H9 (cell line): ENCODE data around the gene TMEM54. TPM values are rescaled to one million over a fixed set of nuclear protein-coding genes. Genes with fewer than 3 reads are reported as not detected.

Source experiments
- DNase-seq: peaks from one replicate; pipeline ENCODE4 v3.0.0-alpha.2; 2017
- H2AFZ ChIP-seq: one replicate; pipeline ENCODE4 v1.6.1; 2013; ENCODE audit warnings: mild to moderate bottlenecking, low read length, control low read depth, moderate library complexity
- H2AK5ac ChIP-seq: 2 replicates; pipeline ENCODE4 v1.6.1; 2013; ENCODE audit warnings: low read length, control low read depth, mixed read lengths; ENCODE audit not compliant: insufficient read length
- H2BK120ac ChIP-seq: one replicate; pipeline ENCODE4 v1.6.1; 2013; ENCODE audit warnings: low read depth, mild to moderate bottlenecking, low read length, control low read depth, inconsistent platforms; ENCODE audit not compliant: poor library complexity, severe bottlenecking
- H2BK12ac ChIP-seq: 2 replicates; pipeline ENCODE4 v1.6.1; 2013; ENCODE audit warnings: low read length, control low read depth, mixed read lengths, low read depth; ENCODE audit not compliant: insufficient read length
- H2BK15ac ChIP-seq: 2 replicates; pipeline ENCODE4 v1.6.1; 2013; ENCODE audit warnings: low read depth, low read length, control low read depth
- H2BK20ac ChIP-seq: one replicate; pipeline ENCODE4 v1.6.1; 2013; ENCODE audit warnings: low read depth, mild to moderate bottlenecking, low read length, control low read depth, inconsistent platforms; ENCODE audit not compliant: poor library complexity, severe bottlenecking
- H2BK5ac ChIP-seq: 2 replicates; pipeline ENCODE4 v1.6.1; 2013; ENCODE audit warnings: low read length, control low read depth, mixed read lengths; ENCODE audit not compliant: insufficient read length
- H3K14ac ChIP-seq: 2 replicates; pipeline ENCODE4 v1.6.1; 2013; ENCODE audit warnings: low read length, control low read depth; ENCODE audit not compliant: insufficient read depth
- H3K18ac ChIP-seq: 2 replicates; pipeline ENCODE4 v1.6.1; 2013; ENCODE audit warnings: low read depth, mild to moderate bottlenecking, mixed read lengths, low read length, control low read depth; ENCODE audit not compliant: insufficient read length
- H3K23ac ChIP-seq: 2 replicates; pipeline ENCODE4 v1.6.1; 2013; ENCODE audit warnings: low read length, control low read depth, mixed read lengths, low read depth; ENCODE audit not compliant: insufficient read length
- H3K23me2 ChIP-seq: 2 replicates; pipeline ENCODE4 v1.6.1; 2013; ENCODE audit warnings: low read depth, mild to moderate bottlenecking, mixed read lengths, low read length, control low read depth; ENCODE audit not compliant: insufficient read length, poor library complexity, severe bottlenecking
- H3K27ac ChIP-seq: 2 replicates; pipeline ENCODE4 v1.5.1; 2013; ENCODE audit warnings: low read length, control low read depth, mixed read lengths, low read depth; ENCODE audit not compliant: insufficient read length
- H3K27me3 ChIP-seq: 2 replicates; pipeline ENCODE4 v1.6.1; 2013; ENCODE audit warnings: low read length, control low read depth, inconsistent platforms; ENCODE audit not compliant: insufficient read depth
- H3K4ac ChIP-seq: 2 replicates; pipeline ENCODE4 v1.6.1; 2013; ENCODE audit warnings: low read depth, mild to moderate bottlenecking, control low read depth, inconsistent platforms, low read length, moderate library complexity
- H3K4me1 ChIP-seq: 2 replicates; pipeline ENCODE4 v1.6.1; 2013; ENCODE audit warnings: low read length, control low read depth, inconsistent platforms; ENCODE audit not compliant: insufficient read depth
- H3K4me2 ChIP-seq: 2 replicates; pipeline ENCODE4 v1.6.1; 2013; ENCODE audit warnings: low read length, control low read depth, mixed read lengths; ENCODE audit not compliant: insufficient read length, insufficient read depth
- H3K56ac ChIP-seq: 2 replicates; pipeline ENCODE4 v1.6.1; 2013; ENCODE audit warnings: low read depth, mild to moderate bottlenecking, mixed read lengths, low read length, control low read depth; ENCODE audit not compliant: insufficient read length
- H3K79me1 ChIP-seq: 2 replicates; pipeline ENCODE4 v1.6.1; 2013; ENCODE audit warnings: low read depth, mild to moderate bottlenecking, moderate library complexity, low read length, control low read depth, inconsistent platforms; ENCODE audit not compliant: insufficient read depth, poor library complexity, severe bottlenecking
- H3K79me2 ChIP-seq: 2 replicates; pipeline ENCODE4 v1.6.1; 2013; ENCODE audit warnings: low read length, control low read depth, inconsistent platforms; ENCODE audit not compliant: insufficient read depth
- H3K9ac ChIP-seq: 2 replicates; pipeline ENCODE4 v1.6.1; 2013; ENCODE audit warnings: low read length, control low read depth, mixed read lengths; ENCODE audit not compliant: insufficient read length; ENCODE audit errors: extremely low read depth
- H3K9me3 ChIP-seq: one replicate; pipeline ENCODE4 v1.6.1; 2013; ENCODE audit warnings: low read depth, low read length, inconsistent platforms; ENCODE audit not compliant: control insufficient read depth
- H3T11ph ChIP-seq: one replicate; pipeline ENCODE4 v1.6.1; 2013; ENCODE audit warnings: mild to moderate bottlenecking, low read length, control low read depth, inconsistent platforms
- H4K20me1 ChIP-seq: one replicate; pipeline ENCODE4 v1.6.1; 2013; ENCODE audit not compliant: control insufficient read depth, insufficient read length, insufficient read depth
- H4K5ac ChIP-seq: 2 replicates; pipeline ENCODE4 v1.6.1; 2013; ENCODE audit warnings: low read depth, mild to moderate bottlenecking, mixed read lengths, low read length, control low read depth; ENCODE audit not compliant: insufficient read length
- H4K8ac ChIP-seq: replicated peaks from 2 replicates; pipeline ENCODE4 v1.6.1; 2013; ENCODE audit warnings: low read length, control low read depth, mixed read lengths, low read depth; ENCODE audit not compliant: insufficient read length
- H4K91ac ChIP-seq: 2 replicates; pipeline ENCODE4 v1.6.1; 2013; ENCODE audit warnings: low read depth, mild to moderate bottlenecking, moderate library complexity, mixed read lengths, low read length, control low read depth; ENCODE audit not compliant: insufficient read length
- H3K27ac Mint-ChIP-seq, 3 experiments: 2 replicates in 2 of 3; 3 replicates in 1 of 3; pipeline ENCODE4 v1.8.0; 2020 to 2021; ENCODE audit warnings: mixed read lengths in 3 of 3, mild to moderate bottlenecking in 1 of 3, moderate library complexity in 1 of 3
- H3K27me3 Mint-ChIP-seq: 2 replicates; pipeline ENCODE4 v1.8.0; 2021; ENCODE audit warnings: low read depth, mild to moderate bottlenecking, moderate library complexity, mixed read lengths
- H3K36me3 Mint-ChIP-seq, 3 experiments: 2 replicates in 2 of 3; 3 replicates in 1 of 3; pipeline ENCODE4 v1.8.0; 2020 to 2021; ENCODE audit warnings: low read depth in 3 of 3, mixed read lengths in 3 of 3; ENCODE audit not compliant: insufficient read depth in 1 of 3
- H3K4me1 Mint-ChIP-seq, 2 experiments: 2 replicates each; pipeline ENCODE4 v1.8.0; 2020; ENCODE audit warnings: mixed read lengths in 2 of 2
- H3K4me3 Mint-ChIP-seq, 2 experiments: 2 replicates in 1 of 2; 3 replicates in 1 of 2; pipeline ENCODE4 v1.8.0; 2020 to 2021; ENCODE audit warnings: mild to moderate bottlenecking in 2 of 2, mixed read lengths in 2 of 2, moderate library complexity in 1 of 2
- H3K9me3 Mint-ChIP-seq, 2 experiments: 2 replicates in 1 of 2; 3 replicates in 1 of 2; pipeline ENCODE4 v1.8.0; 2020; ENCODE audit warnings: mild to moderate bottlenecking in 2 of 2, mixed read lengths in 2 of 2, moderate library complexity in 1 of 2
- WGBS: extraction: QIAGEN DNeasy Blood & Tissue Kit; methylation state at CpG from one replicate; pipeline ENCODE4 v1.1.7; 2013; ENCODE audit warnings: missing lambda C conversion rate, low lambda C conversion rate, mixed read lengths; ENCODE audit not compliant: insufficient read length; ENCODE audit errors: extremely low coverage; 5-methylcytosine and 5-hydroxymethylcytosine counted together
- total RNA-seq: library from RNA; stranded (reverse); gene quantifications from 2 replicates; pipeline ENCODE4 v1.2.1, GENCODE V29; 2021
- TF ChIP-seq, protein P1 (sequence below): fragments of 200-600 bp; sonication (generic); conservative IDR thresholded peaks from 3 replicates; pipeline ENCODE4 v1.8.0; 2021; ENCODE audit warnings: antibody characterized with exemption, mild to moderate bottlenecking

Gene TMEM54
- total RNA-seq, 1 experiment from 2014 or later = 17.2 TPM

DNA sequence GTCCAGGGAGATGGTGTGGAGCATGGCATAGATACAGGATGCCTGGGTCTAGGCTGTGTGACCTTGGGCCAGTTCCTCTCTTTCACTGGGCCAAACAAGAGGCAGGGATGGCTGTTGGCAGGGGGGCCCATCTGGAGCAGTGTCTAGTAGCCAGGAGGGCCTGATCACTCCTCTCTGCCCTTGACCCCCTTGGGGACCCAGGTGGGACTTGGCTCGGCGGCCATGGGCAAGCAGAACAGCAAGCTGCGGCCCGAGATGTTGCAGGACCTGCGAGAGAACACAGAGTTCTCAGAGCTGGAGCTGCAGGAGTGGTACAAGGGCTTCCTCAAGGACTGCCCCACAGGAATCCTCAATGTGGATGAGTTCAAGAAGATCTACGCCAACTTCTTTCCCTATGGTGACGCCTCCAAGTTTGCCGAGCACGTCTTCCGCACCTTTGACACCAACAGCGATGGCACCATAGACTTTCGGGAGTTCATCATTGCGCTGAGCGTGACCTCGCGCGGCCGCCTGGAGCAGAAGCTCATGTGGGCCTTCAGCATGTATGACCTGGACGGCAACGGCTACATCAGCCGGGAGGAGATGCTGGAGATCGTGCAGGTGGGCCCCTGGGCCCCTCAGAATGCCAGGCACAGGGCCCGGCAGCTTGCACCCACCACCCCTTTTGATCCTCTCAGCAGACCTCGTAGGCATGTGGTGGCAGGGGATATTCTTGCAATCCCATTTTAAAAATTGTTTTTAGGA lies 12.3 kb downstream of the TMEM54 start:
- TF ChIP-seq, protein P1, sequence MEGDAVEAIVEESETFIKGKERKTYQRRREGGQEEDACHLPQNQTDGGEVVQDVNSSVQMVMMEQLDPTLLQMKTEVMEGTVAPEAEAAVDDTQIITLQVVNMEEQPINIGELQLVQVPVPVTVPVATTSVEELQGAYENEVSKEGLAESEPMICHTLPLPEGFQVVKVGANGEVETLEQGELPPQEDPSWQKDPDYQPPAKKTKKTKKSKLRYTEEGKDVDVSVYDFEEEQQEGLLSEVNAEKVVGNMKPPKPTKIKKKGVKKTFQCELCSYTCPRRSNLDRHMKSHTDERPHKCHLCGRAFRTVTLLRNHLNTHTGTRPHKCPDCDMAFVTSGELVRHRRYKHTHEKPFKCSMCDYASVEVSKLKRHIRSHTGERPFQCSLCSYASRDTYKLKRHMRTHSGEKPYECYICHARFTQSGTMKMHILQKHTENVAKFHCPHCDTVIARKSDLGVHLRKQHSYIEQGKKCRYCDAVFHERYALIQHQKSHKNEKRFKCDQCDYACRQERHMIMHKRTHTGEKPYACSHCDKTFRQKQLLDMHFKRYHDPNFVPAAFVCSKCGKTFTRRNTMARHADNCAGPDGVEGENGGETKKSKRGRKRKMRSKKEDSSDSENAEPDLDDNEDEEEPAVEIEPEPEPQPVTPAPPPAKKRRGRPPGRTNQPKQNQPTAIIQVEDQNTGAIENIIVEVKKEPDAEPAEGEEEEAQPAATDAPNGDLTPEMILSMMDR = no peak
- Histone ChIP-seq H3K27me3 (no peaks in the 10 kb centered on the region; the same call in 1 of the 2 replicates), H2AK5ac (no peak overlapping the region), H4K5ac (no peak overlapping the region), H3K18ac (no peak overlapping the region), H3K56ac (no peak overlapping the region), H2BK5ac (no peak overlapping the region), H3K23me2 (no peaks in the 10 kb centered on the region), H2AFZ (no peak overlapping the region), H3K79me1 (no peaks in the 10 kb centered on the region), H4K91ac (no peak overlapping the region), H3K9me3 (no peaks in the 10 kb centered on the region), H2BK15ac (no peak overlapping the region), H3K79me2 (no peaks in the 10 kb centered on the region), H3K4ac (no peak overlapping the region), H4K20me1 (peaks cover 3% of the 10 kb centered on the region), H3K23ac (no peak overlapping the region), H3K4me1 (no peaks in the 10 kb centered on the region), H2BK12ac (no peak overlapping the region), H3K14ac (no peak overlapping the region), H3K4me2 (no peak overlapping the region), H3T11ph (no peak overlapping the region), H3K27ac (no peak overlapping the region), H4K8ac (no peak overlapping the region), H3K9ac (no peak overlapping the region), H2BK120ac (no peak overlapping the region), H2BK20ac (no peak overlapping the region)
- H3K4me1 Mint-ChIP-seq = peaks cover 2 to 25% of the 10 kb centered on the region in 2 experiments; a peak in 2 of 4 replicates
- H3K27me3 Mint-ChIP-seq = peaks cover 84% of the 10 kb centered on the region
- H3K4me3 Mint-ChIP-seq = no peak overlapping the region
- peaks cover 0 to 5% (median 0%) of the 10 kb centered on the region in 3 experiments; a peak in 1 of 7 replicates for H3K36me3 Mint-ChIP-seq
- no CpG with 5 or more reads among the region's 24 CpGs for WGBS
- H3K27ac Mint-ChIP-seq = no peak overlapping the region
- no peak for DNase-seq
- H3K9me3 Mint-ChIP-seq = peaks cover 5 to 8% of the 10 kb centered on the region in 2 experiments; a peak in 4 of 5 replicates
